Measurements from ENCODE around the gene FTH1.

Gene FTH1

GRCh38 chr11:61947486-61948210 is 19.8 kb downstream of the FTH1 start:
- peak; percentile 67 for DNase-seq

- DNase-seq = no peak
These were observed 20.5 kb downstream of the FTH1 start for GRCh38 chr11:61946894-61947293.

GRCh38 chr11:61945191-61945590 is 22.2 kb downstream of the FTH1 start:
- DNase-seq = no peak

- DNase-seq = no peak
These were observed 27.0 kb downstream of the FTH1 start for GRCh38 chr11:61940466-61940865.

GRCh38 chr11:61935861-61936260 is 31.6 kb downstream of the FTH1 start:
- DNase-seq = no peak

GRCh38 chr11:61930933-61931332 is 36.5 kb downstream of the FTH1 start:
- DNase-seq = peak; percentile 0

- no peak for DNase-seq
These were observed 38.8 kb downstream of the FTH1 start for GRCh38 chr11:61928606-61929005.

- no peak for DNase-seq
These were observed 39.9 kb downstream of the FTH1 start for GRCh38 chr11:61927501-61927900.

- peak; percentile 1 for DNase-seq
These were observed 41.2 kb downstream of the FTH1 start for GRCh38 chr11:61926235-61926634.

GRCh38 chr11:61925736-61926135 is 41.7 kb downstream of the FTH1 start:
- DNase-seq = no peak

GRCh38 chr11:61924064-61924455 is 43.4 kb downstream of the FTH1 start:
- DNase-seq = peak; percentile 1

GRCh38 chr11:61923166-61924063 is 44.0 kb downstream of the FTH1 start:
- peak; percentile 2 for DNase-seq

- peak; percentile 1 for DNase-seq
These were observed 44.9 kb downstream of the FTH1 start for GRCh38 chr11:61922539-61922938.

- DNase-seq = peak; percentile 2
These were observed 46.0 kb downstream of the FTH1 start for GRCh38 chr11:61921446-61921845.

GRCh38 chr11:61919705-61920631 is 47.5 kb downstream of the FTH1 start:
- DNase-seq = peak; percentile 2

- peak; percentile 2 for DNase-seq
These were observed 48.3 kb downstream of the FTH1 start for GRCh38 chr11:61918938-61919704.

- peak; percentile 1 for DNase-seq
These were observed 49.0 kb downstream of the FTH1 start for GRCh38 chr11:61918251-61918937.

GRCh38 chr11:61917334-61918109 is 49.9 kb downstream of the FTH1 start, which contains the start of gene RAB3IL1:
Gene RAB3IL1, minus strand, starts transcription at chr11:61917566. Its CDS starts 199 bp downstream, at chr11:61917367.
- peak; percentile 2 for DNase-seq

- DNase-seq = no peak
These were observed 50.6 kb downstream of the FTH1 start for GRCh38 chr11:61916737-61917333.
